Endometrium (tissue), 2 donors: Measurements from ENCODE around the gene NOXO1.
"Not testable (repeated sequence)": the region's sequence is repeated elsewhere in the genome, so short reads cannot be mapped to it uniquely, and the experiment has no call there.

Experiments
- FAIRE-seq: peaks from 2 replicates; lab custom pipeline; 2012; peaks lifted over from hg19 to GRCh38; lab: Jason Lieb, UNC
- donor health status: control.
- donor health status: control.

NOXO1 gene

DNA sequence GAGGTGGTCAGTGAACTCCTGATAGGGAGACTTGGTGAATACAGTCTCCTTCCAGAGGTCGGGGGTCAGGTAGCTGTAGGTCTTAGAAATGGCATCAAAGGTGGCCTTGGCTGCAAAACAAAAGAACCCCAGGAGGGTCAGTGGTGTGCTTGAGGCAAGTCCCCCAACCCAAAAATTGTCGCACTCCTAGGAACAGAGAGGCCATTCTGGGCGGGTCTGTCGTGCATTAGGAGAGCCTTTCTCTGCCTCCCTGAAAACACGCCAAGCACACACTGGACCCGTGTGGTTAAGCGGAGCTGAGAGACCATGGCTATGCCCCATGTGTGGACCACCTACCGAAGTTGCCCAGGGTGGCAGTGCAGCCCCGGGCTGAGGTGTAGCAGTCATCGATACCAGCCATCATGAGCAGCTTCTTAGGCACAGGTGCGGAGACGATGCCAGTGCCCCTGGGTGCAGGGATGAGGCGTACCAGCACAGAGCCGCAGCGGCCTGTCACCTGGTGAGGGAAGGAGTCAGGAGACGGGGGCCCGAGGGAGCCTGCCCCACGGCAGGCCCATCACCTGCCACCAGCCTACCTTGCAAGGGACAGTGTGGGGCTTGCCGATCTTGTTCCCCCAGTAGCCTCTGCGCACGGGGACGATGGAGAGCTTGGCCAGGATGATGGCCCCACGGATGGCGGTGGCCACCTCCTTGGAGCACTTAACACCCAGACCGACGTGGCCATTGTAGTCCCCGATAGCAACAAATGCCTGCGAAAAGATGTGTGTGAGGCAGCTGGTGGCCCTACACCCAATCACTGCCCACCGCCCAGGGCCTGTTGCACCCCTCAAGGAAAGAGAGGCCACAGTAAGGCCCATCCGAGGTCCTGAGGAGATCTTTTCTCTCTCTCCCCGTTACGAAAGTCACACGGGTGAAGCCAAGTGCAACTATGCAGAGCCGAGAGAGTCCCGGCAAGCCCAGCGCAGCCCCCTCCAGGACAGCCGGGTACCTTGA is 18.8 kb downstream of the NOXO1 start:
- not testable (repeated sequence) for FAIRE-seq

DNA sequence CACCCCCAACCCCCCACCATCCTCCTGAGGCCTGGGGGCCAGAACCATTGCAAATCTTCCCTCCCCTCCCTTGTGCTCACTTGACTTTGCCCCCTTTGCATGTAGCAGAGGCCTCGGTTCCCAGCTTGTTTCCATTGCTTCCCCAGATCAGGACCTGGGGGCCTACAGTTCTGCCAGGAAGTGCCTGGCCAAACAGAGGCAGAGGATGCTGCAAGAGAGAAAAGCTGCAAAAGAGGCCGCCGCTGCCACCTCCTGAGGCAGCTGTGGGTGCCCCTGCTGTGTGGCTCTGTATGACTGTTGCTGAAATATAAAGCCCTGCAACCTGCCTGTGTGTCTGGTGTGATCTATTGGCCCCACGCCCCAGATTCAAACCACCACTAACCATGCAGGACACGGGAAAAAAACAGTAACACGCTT is 19.6 kb downstream of the NOXO1 start:
- FAIRE-seq, result no peak

DNA sequence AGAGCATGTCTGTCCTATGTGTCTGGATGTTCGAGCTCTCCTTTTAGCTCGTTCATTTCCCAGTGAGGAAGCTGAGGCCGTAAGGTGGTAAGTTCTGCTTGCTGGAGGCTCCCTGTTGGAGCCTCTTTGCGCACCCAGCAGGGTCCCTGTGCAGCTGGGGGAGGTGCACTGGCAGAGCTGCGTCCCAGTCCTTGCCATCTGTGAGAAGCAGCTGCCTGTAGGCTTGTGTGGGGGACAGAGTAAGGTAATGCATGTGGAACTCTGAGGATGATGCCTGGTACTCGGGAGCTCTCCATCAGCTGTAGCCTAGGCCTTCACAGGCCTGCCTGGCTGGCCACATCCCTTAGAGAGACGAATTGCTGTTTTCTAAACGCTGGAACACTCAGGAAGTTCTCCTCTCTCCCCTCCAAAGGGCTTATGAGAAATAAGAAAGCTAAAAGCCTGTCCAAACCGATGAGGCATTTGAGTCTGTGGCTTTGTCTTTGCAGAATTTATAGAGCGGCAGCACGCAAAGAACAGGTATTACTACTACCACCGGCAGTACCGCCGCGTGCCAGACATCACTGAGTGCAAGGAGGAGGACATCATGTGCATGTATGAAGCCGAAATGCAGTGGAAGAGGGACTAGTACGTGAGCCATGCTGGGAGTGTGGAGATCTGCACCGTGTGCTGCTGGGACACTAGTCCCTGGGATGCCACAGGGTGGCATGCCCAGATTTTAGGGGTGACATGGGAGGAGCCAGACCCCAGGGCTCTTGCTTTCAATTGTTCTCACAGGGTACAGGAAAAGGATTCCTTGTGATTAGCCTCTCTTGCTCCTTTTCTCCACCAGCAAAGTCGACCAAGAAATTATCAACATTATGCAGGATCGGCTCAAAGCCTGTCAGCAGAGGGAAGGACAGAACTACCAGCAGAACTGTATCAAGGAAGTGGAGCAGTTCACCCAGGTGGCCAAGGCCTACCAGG is 20.3 kb downstream of the NOXO1 start:
- no peak for FAIRE-seq

DNA sequence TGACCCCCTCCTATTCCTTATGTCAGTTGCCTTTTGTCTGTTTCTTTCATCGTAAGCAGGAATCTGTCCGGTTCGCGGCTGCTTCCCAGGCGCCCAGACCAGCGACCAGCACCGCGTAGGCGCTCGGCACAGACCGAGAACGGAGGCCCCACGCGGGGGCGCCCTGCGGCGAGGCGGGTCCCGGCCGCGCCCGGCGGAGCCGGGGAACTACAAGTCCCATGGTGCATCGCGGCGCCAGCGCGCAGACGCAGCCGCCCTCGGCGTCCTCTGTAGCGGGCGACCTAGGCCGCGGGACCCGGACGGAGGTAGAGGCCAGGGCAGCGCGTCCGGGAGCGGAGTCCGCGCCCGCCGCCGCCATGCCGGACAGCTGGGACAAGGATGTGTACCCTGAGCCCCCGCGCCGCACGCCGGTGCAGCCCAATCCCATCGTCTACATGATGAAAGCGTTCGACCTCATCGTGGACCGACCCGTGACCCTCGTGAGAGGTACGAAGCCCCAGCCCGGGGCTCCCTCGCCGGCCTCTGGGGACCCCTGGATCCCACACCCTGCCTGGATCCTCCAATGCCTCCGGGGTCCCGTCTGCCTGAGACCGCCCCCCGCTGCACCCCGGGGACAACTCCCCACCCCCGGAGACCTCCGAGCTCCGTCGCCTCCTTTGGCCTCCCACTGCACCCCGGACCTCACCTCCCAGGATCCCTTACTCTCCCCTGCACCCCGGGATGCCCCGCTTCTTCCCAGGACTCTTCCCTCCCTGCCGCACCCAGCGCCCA is 21.8 kb downstream of the NOXO1 start, which contains the start of gene NDUFB10:
Gene NDUFB10, plus strand, starts transcription at position 270 of the 771 bp plus-strand sequence. Its CDS starts 87 bp downstream, at position 357.
- no peak for FAIRE-seq

DNA sequence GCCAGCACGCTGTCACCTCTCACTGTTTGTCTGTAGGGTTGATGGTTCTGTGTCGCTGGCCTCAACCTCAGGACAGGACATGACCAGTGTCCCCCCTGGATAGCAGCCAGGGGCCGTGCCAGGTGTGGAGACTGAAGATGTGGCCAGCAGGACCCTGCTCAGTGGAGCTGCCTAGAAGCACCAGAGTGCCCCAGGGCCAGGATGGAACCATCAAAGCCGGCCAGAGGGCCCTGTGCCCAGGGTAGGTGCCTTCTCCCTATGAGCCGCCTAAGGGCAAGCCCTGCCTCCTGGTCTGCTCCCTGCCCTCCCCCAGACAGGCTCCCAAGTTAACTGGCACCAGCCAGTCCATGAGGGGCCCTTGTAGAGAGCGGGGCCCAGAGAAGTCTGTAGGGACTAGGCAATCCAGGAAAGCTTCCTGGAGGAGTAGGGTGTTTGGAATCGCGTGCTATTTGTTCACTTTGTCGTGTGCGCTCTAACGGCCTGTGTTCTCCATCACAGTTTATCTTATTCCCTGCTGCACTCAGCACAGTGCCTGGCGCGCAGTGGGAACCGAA is 22.5 kb downstream of the NOXO1 start:
- no peak for FAIRE-seq

DNA sequence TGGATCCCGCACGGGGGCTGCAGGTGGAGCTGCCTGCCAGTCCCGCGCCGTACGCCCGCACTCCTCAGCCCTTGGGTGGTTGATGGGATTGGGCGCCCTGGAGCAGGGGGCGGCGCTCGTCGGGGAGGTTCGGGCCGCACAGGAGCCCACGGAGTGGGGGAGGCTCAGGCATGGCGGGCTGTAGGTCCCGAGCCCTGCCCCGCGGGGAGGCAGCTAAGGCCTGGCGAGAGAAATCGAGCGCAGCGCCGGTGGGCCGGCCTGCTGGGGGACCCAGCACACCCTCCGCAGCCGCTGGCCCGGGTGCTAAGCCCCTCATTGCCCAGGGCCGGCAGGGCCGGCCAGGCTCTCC is 23.2 kb downstream of the NOXO1 start:
- not testable (repeated sequence) for FAIRE-seq

DNA sequence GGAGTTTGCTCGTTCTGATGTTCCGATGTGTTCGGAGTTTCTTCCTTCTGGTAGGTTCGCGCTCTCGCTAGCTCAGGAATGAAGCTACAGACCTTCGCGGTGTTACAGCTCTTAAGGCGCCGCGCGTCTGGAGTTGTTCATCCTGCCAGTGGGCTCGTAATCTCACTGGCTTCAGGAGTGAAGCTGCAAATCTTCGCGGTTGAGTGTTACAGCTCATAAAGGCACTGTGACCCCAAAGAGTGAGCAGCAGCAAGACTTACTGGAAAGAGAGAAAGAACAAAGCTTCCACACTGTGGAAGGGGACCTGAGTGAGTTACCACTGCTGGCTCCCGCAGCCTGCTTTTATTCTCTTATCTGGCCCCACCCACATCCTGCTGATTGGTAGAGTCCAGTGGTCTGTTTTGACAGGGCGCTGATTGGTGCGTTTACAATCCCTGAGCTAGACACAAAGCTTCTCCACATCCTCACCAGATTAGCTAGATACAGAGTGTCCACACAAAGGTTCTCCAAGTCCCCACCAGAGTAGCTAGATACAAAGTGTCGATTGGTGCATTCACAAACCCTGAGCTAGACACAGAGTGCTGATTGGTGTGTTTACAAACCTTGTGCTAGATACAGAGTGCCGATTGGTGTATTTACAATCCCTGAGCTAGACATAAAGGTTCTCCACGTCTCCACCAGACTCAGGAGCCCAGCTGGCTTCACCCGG is 23.7 kb downstream of the NOXO1 start:
- not testable (repeated sequence) for FAIRE-seq

DNA sequence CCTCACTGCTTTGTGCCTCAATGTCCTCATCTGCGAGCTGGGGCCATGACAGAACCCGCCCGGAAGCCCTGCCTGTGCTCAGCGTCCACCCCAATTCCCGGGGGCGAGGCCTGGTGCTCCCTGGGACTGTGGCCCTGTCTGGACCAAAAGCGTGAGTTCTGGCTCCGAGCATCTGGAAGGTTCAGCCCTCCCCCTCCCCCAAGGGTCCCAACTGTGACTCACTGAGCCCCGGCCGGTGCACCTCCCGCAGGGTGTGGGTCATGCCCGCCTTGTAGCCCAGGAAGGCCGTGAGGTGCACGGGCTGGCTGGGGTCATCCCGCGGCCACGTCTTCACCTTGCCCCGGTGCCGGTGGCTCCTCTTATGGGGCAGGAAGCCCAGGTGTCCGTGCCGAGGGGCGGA is 27.5 kb downstream of the NOXO1 start:
- FAIRE-seq, result no peak

DNA sequence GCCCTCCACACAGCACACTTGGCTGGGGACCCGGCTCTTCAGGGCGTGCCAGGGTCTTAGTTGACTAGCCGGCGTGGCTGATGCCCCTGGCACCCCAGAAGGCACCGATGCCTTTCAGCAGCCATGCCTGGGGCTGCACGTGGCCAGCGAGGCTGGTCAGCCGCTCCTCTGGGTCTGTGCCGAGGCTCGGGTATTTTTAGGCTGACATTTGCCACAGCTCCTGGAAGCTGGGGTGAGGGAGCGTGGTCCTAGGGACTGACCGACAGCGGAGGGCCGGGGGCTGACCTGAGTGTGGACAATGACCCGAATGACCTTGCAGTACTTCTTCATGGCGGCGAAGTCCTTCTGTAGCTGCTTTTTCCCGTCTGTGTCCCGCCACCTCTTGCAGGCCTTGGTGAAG is 30.7 kb downstream of the NOXO1 start:
- no peak for FAIRE-seq

DNA sequence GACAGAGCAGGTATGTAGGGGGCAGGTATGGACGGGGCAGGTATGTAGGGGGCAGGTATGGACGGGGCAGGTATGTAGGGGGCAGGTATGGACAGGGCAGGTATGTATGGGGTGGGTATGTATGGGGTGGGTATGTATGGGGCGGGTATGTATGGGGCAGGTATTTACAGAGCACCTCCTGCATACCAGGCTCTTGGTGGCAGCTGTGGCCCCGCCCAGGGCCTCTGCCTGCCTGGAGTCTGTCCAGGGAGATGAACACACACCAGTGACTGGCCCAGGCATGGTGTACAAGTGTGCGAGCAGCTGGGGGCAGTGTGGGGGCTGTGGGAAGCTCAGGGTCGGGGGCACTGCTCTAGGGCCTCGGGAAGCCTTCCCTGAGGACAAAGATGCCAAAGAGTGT is 31.2 kb downstream of the NOXO1 start:
- FAIRE-seq, result no peak

DNA sequence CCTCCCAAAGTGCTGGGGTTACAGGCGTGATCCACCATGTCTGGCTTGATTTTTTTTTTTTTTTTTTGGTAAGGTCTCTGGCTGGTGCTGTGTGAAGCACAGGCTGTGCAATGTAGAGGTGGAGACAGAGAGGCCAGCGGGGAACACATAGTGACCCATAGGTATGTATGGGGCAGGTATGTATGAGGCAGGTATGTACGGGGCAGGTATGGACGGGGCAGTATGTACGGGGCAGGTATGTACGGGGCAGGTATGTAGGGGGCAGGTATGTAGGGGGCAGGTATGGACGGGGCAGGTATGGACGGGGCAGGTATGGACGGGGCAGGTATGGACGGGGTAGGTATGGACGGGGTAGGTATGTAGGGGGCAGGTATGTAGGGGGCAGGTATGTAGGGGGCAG is 31.8 kb downstream of the NOXO1 start:
- FAIRE-seq, result no peak

DNA sequence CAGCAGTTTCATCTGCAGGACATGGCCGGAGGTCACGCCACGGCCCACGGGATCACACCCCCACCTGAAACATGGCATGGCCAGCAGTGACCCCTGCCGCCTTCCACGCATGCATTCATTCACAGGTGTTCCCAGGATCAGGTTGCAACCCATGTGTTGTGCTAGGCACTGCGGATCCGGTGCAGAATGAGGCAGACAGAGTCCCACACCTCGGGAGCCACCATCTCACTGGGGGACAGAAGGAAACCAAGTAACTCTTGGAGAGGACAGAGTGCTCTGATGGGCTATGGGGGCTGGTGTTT is 33.9 kb downstream of the NOXO1 start:
- FAIRE-seq, result no peak

DNA sequence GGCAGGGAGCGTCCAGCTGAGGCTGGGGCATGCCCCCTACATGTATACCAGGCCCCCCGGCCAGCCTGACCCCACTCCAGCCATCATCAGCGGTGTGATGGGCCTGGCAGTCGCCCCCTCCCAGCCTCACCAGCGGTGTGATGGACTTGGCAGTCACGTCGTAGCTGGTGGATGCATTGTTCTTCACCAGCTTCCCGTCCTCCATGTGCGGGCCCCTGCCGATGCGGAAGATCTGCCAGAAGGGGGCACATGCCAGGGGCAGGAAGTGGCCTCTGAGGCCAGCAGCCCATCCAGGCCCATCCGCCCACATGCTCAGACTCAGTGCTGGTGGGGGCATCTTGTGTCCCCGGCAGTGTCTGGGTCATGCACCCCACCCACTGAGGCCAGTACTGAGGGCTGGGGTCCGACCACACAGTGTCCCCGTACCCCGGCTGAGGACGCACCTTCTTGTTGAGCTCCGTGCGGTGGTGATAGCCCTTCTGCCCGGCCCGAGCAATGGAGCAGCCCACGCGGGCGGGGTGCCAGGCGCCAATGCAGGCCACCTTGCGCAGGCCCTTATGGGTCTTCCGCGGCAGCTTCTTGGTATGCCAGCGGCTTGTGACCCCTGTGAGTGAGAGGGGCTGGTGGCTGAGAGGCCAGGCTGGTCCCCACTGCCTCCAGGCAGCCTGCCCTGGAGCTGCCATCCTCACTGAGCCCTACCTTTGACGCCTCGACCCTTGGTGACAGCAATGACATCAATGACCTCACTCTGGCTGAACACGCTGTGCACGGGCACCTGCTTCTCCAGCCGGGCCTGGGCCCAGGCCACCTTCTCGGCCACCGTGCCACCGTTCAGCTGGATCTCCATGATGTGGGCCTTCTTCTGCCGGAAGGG is 34.5 kb downstream of the NOXO1 start:
- no peak for FAIRE-seq

DNA sequence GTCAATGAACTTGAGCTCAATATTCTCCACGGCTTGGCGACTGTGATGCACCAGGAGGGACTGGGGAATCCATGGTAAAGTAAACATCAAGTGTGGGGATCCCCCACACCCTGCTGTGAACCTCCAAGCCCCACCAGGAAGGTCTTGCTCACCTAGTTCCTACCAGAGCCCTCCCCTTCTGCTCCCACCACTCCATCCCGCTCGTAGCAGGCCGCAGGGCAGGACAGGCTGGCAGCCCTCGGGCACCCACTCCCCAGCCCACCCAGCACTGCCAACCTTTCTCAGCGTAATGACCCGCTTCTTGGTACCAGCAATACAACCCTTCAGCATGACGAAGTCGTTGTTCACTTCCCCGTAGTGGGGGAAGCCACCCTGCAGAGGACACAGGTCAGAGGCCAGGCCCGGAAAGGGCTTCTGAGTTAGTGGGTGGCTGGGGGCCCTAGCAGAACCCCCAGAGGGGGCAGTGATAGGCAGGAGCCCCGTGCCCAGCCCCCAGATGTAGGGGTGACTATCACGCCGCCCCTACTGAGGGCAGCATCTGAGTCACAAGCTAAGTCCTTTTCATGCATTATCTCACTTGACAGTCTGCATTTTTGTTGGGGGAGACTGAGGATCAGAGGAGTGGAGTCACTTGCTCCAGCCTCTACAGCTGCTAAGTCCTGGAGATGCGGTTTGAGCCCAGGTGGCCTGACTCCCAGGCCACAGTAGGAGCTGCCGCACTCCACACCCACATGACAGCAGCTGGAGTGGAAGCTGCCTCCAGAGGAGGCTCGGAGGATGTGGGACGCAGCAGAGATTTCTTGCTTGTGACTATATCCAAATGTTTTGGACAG is 35.5 kb downstream of the NOXO1 start:
- no peak for FAIRE-seq

DNA sequence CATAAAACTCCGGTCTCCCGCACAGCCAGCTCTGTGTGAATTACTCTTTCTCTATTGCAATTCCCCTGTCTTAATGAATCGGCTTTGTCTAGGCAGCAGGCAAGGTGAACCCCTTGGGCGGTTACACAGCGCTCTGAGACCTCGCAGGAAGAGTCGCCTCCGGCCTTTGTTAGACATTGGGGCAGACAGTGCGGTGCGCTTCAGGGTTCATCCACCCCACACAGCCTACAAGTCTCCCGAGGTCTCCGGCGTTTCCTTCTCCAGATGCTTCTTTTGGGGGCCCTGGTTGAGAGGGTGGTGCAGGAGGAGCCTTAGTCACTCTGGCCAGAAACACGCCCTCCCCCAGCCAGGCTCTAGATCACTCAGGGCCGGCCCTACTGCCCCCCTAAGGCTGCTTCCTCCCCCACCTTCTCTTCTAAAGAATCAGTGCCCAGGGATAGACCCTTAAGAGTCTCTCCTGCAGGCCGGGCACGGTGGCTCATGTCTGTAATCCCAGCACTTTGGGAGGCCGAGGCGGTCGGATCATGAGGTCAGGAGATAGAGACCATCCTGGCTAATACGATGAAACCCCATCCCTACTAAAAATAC is 36.6 kb downstream of the NOXO1 start:
- no peak for FAIRE-seq

DNA sequence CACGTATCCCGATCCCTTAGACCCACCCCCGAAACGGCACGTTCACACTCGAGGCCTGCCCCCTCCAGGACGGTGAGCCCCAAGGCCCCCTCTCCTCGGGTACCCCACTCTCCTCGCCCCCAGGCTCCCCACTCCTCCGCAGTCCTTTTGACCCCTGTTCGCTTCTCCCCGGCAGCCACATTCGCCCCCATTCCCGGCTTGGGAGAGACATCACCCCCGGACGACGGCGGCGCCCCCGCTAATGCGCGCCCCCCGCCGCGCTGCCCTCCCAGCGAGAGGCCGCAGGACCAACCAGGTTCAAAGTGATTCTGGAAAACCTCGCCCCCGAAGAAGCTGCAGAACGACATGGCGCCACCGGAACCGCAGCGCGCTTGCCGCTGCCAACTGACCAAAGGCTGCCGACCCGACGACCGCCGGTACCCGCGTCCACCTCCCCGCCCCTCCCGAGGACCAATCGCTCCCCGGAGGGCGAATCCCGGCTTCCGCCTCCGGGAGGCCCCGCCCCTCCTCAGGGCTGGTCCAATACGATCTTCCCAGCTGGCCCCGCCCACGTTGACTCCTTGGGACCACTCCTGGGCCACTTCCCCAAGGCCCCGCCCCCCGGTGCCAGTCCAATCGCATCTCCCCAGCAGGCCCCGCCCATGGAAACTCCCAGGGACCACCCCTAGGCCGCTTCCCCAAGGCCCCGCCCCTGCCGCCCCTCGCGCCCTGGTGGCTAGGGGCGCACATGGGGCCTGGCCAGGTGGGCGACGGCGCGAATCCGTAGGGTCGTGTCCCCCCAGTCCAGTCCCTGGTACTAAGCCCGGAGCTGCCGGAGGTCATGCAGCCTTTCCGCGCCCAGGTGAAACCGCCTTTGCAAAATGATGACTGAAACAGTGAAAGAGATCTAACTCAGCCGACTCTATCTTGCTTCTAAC is 38.2 kb downstream of the NOXO1 start, which contains the start of gene MSRB1:
Gene MSRB1, minus strand, starts transcription at position 390 of the 917 bp plus-strand sequence. Its CDS starts 43 bp downstream, at position 347.
- peak; percentile 62 for FAIRE-seq

DNA sequence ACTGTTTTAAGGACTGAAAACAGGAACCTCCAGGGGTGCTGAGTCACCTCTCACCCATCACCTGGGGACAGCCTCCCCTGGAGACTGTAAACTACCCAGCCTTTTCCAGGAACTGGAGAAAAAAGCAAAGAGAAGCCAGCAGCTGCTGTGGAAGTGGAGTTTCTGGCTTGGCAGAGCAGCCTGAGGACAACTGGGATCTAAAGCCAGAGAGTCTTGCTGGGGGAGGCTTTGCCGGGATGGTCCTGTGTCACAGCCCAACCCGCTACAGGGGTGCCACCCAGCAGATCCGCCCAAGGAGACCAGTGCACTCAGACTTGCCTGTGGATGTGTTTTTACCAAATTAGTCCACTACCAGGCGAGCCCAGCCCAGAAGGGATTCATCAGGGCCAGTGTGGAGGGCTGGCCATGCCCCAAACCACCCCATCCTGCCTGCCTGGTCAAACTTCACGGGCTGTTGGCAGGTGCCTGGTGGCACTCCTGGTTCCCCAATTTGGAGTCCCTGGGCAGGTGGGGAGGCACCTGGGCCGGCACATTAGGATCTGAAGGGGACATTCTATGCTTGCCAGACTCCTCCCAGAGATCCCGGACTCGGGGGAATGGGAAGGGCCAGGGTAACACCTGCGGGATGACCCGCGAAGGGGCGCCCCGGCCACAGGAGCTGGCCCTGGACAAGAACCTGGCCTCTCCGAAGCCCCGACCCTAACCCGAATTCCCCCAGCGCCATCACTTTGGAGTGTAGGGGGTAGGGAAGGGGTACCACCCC is 39.0 kb downstream of the NOXO1 start:
- no peak for FAIRE-seq
